K562 (cell line): ENCODE measurements around the gene SLC19A1. TPM values are rescaled to one million over a fixed set of nuclear protein-coding genes. Genes with fewer than 3 reads are reported as not detected.
"Not testable (repeated sequence)": the region's sequence is repeated elsewhere in the genome, so short reads cannot be mapped to it uniquely, and the experiment has no call there.

Experiments
- ATAC-seq: fragments of 200-7000 bp; cut with Tn5 transposase; 3 replicates; pipeline ENCODE4 v1.9.1; 2020; ENCODE audit warnings: moderate library complexity
- BruUV-seq: library from RNA; stranded (reverse); fragments of 400-500 nt; replicated peaks from 2 replicates; lab custom pipeline; 2021; lab: Mats Ljungman, UMichigan
- CTCF ChIA-PET: fragments of 300-600 bp; formaldehyde crosslinking; extraction: SDS; loops from one replicate; lab custom pipeline; 2021; ENCODE audit warnings: low intra/inter-chr PET ratio; lab: Yijun Ruan, JAX
- POLR2A ChIA-PET: fragments of 300-600, 350-650 bp; sonication (Branson Sonifier 250); formaldehyde crosslinking; extraction: SDS; loops from one replicate; lab custom pipeline; 2021; ENCODE audit warnings: antibody characterized with exemption, inconsistent platforms; lab: Yijun Ruan, JAX
- DNase-seq, 4 experiments: peaks; one replicate each; pipeline versions ENCODE4 v3.0.0 to v3.0.0-alpha.2; 2011 to 2018; ENCODE audit warnings: low spot score in 3 of 4, mixed read lengths in 3 of 4; ENCODE audit errors: extremely low read depth in 1 of 4
- FAIRE-seq: peaks from 2 replicates; lab custom pipeline; 2011; peaks lifted over from hg19 to GRCh38; lab: Jason Lieb, UNC
- H2AFZ ChIP-seq: 2 replicates; pipeline ENCODE4 v1.6.0; 2011; ENCODE audit warnings: low read depth, low read length, control low read depth, inconsistent platforms
- H3K27ac ChIP-seq: fragments of 200-600 bp; 3 replicates; pipeline ENCODE4 v1.8.0; 2011; ENCODE audit warnings: low read depth, mild to moderate bottlenecking, control low read depth, inconsistent platforms, low read length, moderate library complexity, mixed read lengths; ENCODE audit errors: extremely low read depth
- H3K27me3 ChIP-seq, 2 experiments: fragments of 300-600 bp in 1 of 2; 2 replicates in 1 of 2; 3 replicates in 1 of 2; pipeline versions ENCODE4 v1.6.0 to v1.8.0; 2011; ENCODE audit warnings: inconsistent platforms in 2 of 2, low read length in 2 of 2, mild to moderate bottlenecking in 1 of 2, mixed read lengths in 1 of 2, moderate library complexity in 1 of 2; ENCODE audit not compliant: control insufficient read depth in 2 of 2, insufficient read depth in 2 of 2
- H3K36me3 ChIP-seq: fragments of 300-600 bp; 3 replicates; pipeline ENCODE4 v1.8.0; 2011; ENCODE audit warnings: mild to moderate bottlenecking, low read length, inconsistent platforms; ENCODE audit not compliant: control insufficient read depth, insufficient read depth
- H3K4me1 ChIP-seq, 2 experiments: fragments of 200-600 bp in 1 of 2; replicated peaks in 1 of 2; 2 replicates in 1 of 2; 3 replicates in 1 of 2; pipeline versions ENCODE4 v1.5.1 to v1.8.0; 2011; ENCODE audit warnings: inconsistent platforms in 2 of 2, low read length in 2 of 2, mild to moderate bottlenecking in 1 of 2, mixed read lengths in 1 of 2, moderate library complexity in 1 of 2; ENCODE audit not compliant: control insufficient read depth in 2 of 2, insufficient read depth in 2 of 2
- H3K4me2 ChIP-seq: 2 replicates; pipeline ENCODE4 v1.6.1; 2011; ENCODE audit warnings: low read length, control low read depth, inconsistent platforms, mixed read lengths; ENCODE audit not compliant: insufficient read depth
- H3K4me3 ChIP-seq: fragments of 200-600 bp; sonication (generic), shearing (Covaris generic); 2 replicates; pipeline ENCODE4 v1.5.1; 2016; ENCODE audit warnings: control low read depth, inconsistent platforms
- H3K79me2 ChIP-seq: fragments of 200-600 bp; 3 replicates; pipeline ENCODE4 v1.8.0; 2011; ENCODE audit warnings: low read length, inconsistent platforms; ENCODE audit not compliant: control insufficient read depth, insufficient read depth
- H3K9ac ChIP-seq, 2 experiments: 2 replicates each; pipeline versions ENCODE4 v1.6.0 to v1.6.1; 2011; ENCODE audit warnings: low read depth in 2 of 2, low read length in 2 of 2, control low read depth in 1 of 2, inconsistent platforms in 1 of 2, mild to moderate bottlenecking in 1 of 2, mixed read lengths in 1 of 2; ENCODE audit not compliant: insufficient read depth in 1 of 2
- H3K9me1 ChIP-seq: one replicate; pipeline ENCODE4 v1.6.0; 2011; ENCODE audit warnings: inconsistent platforms, mild to moderate bottlenecking, low read length, moderate library complexity; ENCODE audit not compliant: control insufficient read depth, insufficient read depth
- H3K9me3 ChIP-seq: replicated peaks from 2 replicates; pipeline ENCODE4 v1.5.1; 2011; ENCODE audit warnings: low read depth, low read length, inconsistent platforms; ENCODE audit not compliant: control insufficient read depth, insufficient read depth
- H4K20me1 ChIP-seq: replicated peaks from 2 replicates; pipeline ENCODE4 v1.6.1; 2011; ENCODE audit warnings: low read length, inconsistent platforms, mixed read lengths; ENCODE audit not compliant: control insufficient read depth, insufficient read depth
- CHCHD3 ChIP-seq: fragments of 250-450 bp; sonication (Bioruptor Pico); IDR thresholded peaks from 2 replicates; pipeline ENCODE4 v2.1.2; 2022; ENCODE audit warnings: mild to moderate bottlenecking
- CHD1 ChIP-seq: fragments of 200-600 bp; sonication (generic); IDR thresholded peaks from one replicate; pipeline ENCODE4 v1.6.1; 2012; ENCODE audit warnings: mild to moderate bottlenecking, moderate library complexity, low read length, inconsistent platforms
- KDM2B ChIP-seq: fragments of 250-450 bp; sonication (Bioruptor Pico); IDR thresholded peaks from 2 replicates; pipeline ENCODE4 v1.8.0; 2021; ENCODE audit warnings: mild to moderate bottlenecking, moderate library complexity
- MNT ChIP-seq, 2 experiments: fragments of 450-650 bp; conservative IDR thresholded peaks; 2 replicates each; pipeline ENCODE4 v1.6.1; 2017; ENCODE audit warnings: mild to moderate bottlenecking in 2 of 2, moderate library complexity in 2 of 2
- RBFOX2 ChIP-seq: fragments of 200-400 bp; formaldehyde crosslinking; IDR thresholded peaks from 2 replicates; pipeline ENCODE4 v1.6.1; 2017; ENCODE audit warnings: low read depth, mild to moderate bottlenecking, low read length, moderate library complexity
- ZBTB1 ChIP-seq: sonication (generic); formaldehyde crosslinking; IDR thresholded peaks from 2 replicates; pipeline ENCODE4 v1.8.1; 2023; ENCODE audit warnings: missing genetic modification reagents, low read depth, mild to moderate bottlenecking, borderline replicate concordance
- ZNF143 ChIP-seq: sonication (generic); formaldehyde crosslinking; IDR thresholded peaks from 2 replicates; pipeline ENCODE4 v1.9.0; 2022; ENCODE audit warnings: mild to moderate bottlenecking, missing genetic modification reagents
- ZNF282 ChIP-seq: sonication (generic); formaldehyde crosslinking; IDR thresholded peaks from 2 replicates; pipeline ENCODE4 v1.8.1; 2023; ENCODE audit warnings: missing genetic modification reagents
- ZNF408 ChIP-seq: fragments of 250-450 bp; sonication (Bioruptor Pico); IDR thresholded peaks from 2 replicates; pipeline ENCODE4 v1.4.0; 2020; ENCODE audit warnings: low read depth, mild to moderate bottlenecking, moderate library complexity
- WGBS: fragments of 100-300 bp; shearing (Covaris generic); methylation state at CpG from one replicate; pipeline ENCODE4 v1.1.6; 2016; ENCODE audit warnings: low coverage, mixed read lengths; ENCODE audit not compliant: insufficient coverage; ENCODE audit errors: missing lambda C conversion rate; 5-methylcytosine and 5-hydroxymethylcytosine counted together
- in situ Hi-C: fragments of 300-500 bp; cut with MboI; formaldehyde crosslinking; loops from 4 replicates; pipeline ENCODE4 v1.15.0; 2018; ENCODE audit warnings: inconsistent platforms, mixed read lengths
- intact Hi-C: fragments of 100-400 bp; cut with micrococcal nuclease; formaldehyde crosslinking; loops from 2 replicates; pipeline ENCODE4 v1.14.2; 2022
- polyA plus RNA-seq, 8 experiments: library from polyadenylated mRNA; depleted of rRNA in 4 of 8; stranded (reverse) in 5 of 8; unstranded in 3 of 8; fragments of >200 nt; fragmentation: Nextera tagmentation in 2 of 8; fragmentation: Illumina TruSeq in 1 of 8; extraction: Ambion mirVana in 2 of 8; extraction: Trizol in 1 of 8; gene quantifications; 2 replicates each; pipeline versions ENCODE4 v1.2.1 to v1.2.3, GENCODE V29; 2011 to 2014; ENCODE audit warnings: inconsistent platforms in 1 of 8, missing spikeins in 1 of 8
- total RNA-seq, 7 experiments: library from RNA; depleted of rRNA in 6 of 7; stranded (reverse); fragments of >200 nt in 6 of 7; fragmentation: Illumina TruSeq in 2 of 7; extraction: Trizol in 2 of 7; gene quantifications; 2 replicates each; pipeline versions ENCODE4 v1.2.1 to v1.2.3, GENCODE V29; 2011 to 2021; ENCODE audit warnings: low replicate concordance in 1 of 7
- TF ChIP-seq, protein P1 (sequence below): sonication (generic); formaldehyde crosslinking; IDR thresholded peaks from 2 replicates; pipeline ENCODE4 v1.8.1; 2023; ENCODE audit warnings: mild to moderate bottlenecking, missing genetic modification reagents

SLC19A1 gene
- total and polyA plus RNA-seq, 9 of the 15 experiments (the other 6 are each of a cell fraction or from before 2014, with no cell fraction given), result 0.65 to 88.7 (median 12.0) TPM

GRCh38 chr21:45561241-45561640 is 19.0 kb upstream of the SLC19A1 start:
- H3K4me2 ChIP-seq, H4K20me1 ChIP-seq, CTCF ChIA-PET, FAIRE-seq, POLR2A ChIA-PET, H3K79me2 ChIP-seq, intact Hi-C loops, H3K9me1 ChIP-seq, in situ Hi-C loops, H3K36me3 ChIP-seq, DNase-seq, H2AFZ ChIP-seq, H3K4me3 ChIP-seq, BruUV-seq, H3K9me3 ChIP-seq, H3K9ac ChIP-seq, ATAC-seq, H3K27ac ChIP-seq: not testable (repeated sequence)
- 15% methylated on average over 8 of the region's 8 CpGs for WGBS
- peaks cover 51 to 82% of the 10 kb centered on the region in 2 experiments for H3K27me3 ChIP-seq
- H3K4me1 ChIP-seq, result peaks cover 0 to 23% of the 10 kb centered on the region in 2 experiments; a peak in 2 of 5 replicates

DNA sequence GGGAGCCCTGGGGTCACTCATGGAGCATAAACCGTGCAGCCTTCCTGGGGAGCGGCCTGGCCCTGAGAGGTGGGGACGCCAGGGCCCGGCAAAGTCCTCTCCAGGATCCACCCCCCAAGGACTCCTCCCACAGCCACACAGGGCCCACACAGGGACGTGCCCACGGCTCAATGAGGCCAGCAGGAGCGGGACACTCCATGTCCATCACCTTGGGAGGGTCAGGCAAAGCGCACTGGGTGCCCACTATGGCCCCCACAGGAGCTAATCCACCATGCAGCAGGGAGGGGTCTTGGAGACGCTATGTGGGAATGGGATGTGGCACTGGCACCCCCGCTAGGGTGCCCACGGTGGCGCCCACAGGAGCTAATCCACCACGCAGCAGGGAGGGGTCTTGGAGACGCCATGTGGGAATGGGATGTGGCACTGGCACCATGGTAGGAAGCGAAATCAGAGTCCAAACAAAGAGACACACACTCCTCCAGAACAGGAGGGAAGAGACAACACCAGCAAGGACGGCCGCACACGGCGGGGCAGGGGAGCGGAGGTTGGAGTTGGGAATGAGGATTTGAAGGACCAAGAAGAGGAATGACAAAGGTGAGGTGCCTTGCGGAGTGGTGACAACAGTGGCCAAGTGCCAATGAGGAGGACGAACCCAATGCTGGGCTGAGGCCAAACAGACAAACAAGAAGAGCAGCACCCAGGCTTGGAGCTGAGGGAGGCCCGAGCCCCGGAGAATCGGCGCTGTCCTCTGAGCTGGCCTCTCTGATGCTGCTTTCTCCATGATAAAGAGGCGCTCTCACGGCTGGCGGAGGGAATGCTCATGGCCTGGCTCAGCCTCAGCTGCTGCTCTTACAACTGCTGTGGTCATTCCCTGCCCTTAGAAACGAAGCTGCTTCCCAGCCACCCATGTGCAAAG is 18.1 kb upstream of the SLC19A1 start:
- in situ Hi-C loops, result no loop called here
- FAIRE-seq, result peak; percentile 49
- TF ChIP-seq ZNF408 (CRISPR knock-in tag), result no peak
- no peak for TF ChIP-seq KDM2B
- no peak for TF ChIP-seq RBFOX2
- TF ChIP-seq ZNF282, result no peak
- TF ChIP-seq MNT (conservative IDR thresholded peaks at IDR 0.05), result no peak
- no peak for TF ChIP-seq ZNF143
- TF ChIP-seq CHCHD3 (CRISPR knock-in tag), result no peak
- no peak for TF ChIP-seq ZBTB1 (CRISPR knock-in tag)
- TF ChIP-seq, protein P1, sequence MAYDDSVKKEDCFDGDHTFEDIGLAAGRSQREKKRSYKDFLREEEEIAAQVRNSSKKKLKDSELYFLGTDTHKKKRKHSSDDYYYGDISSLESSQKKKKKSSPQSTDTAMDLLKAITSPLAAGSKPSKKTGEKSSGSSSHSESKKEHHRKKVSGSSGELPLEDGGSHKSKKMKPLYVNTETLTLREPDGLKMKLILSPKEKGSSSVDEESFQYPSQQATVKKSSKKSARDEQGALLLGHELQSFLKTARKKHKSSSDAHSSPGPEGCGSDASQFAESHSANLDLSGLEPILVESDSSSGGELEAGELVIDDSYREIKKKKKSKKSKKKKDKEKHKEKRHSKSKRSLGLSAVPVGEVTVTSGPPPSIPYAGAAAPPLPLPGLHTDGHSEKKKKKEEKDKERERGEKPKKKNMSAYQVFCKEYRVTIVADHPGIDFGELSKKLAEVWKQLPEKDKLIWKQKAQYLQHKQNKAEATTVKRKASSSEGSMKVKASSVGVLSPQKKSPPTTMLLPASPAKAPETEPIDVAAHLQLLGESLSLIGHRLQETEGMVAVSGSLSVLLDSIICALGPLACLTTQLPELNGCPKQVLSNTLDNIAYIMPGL, result no peak
- no peak for TF ChIP-seq CHD1

More for the DNA sequence above, 18.1 kb upstream of the SLC19A1 start:
- ChIA-PET CTCF (no interaction called here), POLR2A (no interaction called here)
- Histone ChIP-seq H3K9me3 (peaks cover 8% of the 10 kb centered on the region; the same call in 1 of the 2 replicates), H3K9ac (peak overlapping the region in 1 of 2 experiments; percentile 52; a peak in 1 of 4 replicates), H3K4me1 (peaks cover 3 to 32% of the 10 kb centered on the region in 2 experiments; a peak in 2 of 5 replicates), H3K36me3 (no peaks in the 10 kb centered on the region), H3K9me1 (no peaks in the 10 kb centered on the region), H3K4me2 (no peak overlapping the region), H2AFZ (no peak overlapping the region), H4K20me1 (no peaks in the 10 kb centered on the region), H3K27me3 (peaks cover 51 to 77% of the 10 kb centered on the region in 2 experiments), H3K27ac (no peak overlapping the region), H3K4me3 (no peak overlapping the region), H3K79me2 (no peaks in the 10 kb centered on the region)
- BruUV-seq, result no TSS peak
- DNase-seq (no peak), ATAC-seq (no peak)
- intact Hi-C loops, result no loop called here
- WGBS, result 9% methylated on average over 30 of the region's 30 CpGs
